Esophagus squamous epithelium (tissue), 4 donors: ENCODE results near the gene RPAIN.

Experiments
- CTCF ChIP-seq, 6 experiments: fragments of 450-650 bp in 4 of 6; fragments of 200-600 bp in 2 of 6; sonication (generic) in 2 of 6; IDR thresholded peaks; one replicate each; pipeline ENCODE4 v1.5.1; 2016 to 2019; ENCODE audit warnings: antibody characterized with exemption in 6 of 6, mild to moderate bottlenecking in 4 of 6, moderate library complexity in 4 of 6
- POLR2A ChIP-seq, 4 donors: fragments of 450-650 bp; IDR thresholded peaks; one replicate each; pipeline ENCODE4 v1.6.1; 2017; ENCODE audit warnings: antibody characterized with exemption in 4 of 4, mild to moderate bottlenecking in 4 of 4, moderate library complexity in 3 of 4

GRCh38 chr17:5437721-5438317, 17.8 kb downstream of the RPAIN start:
- TF ChIP-seq CTCF (IDR thresholded peaks at IDR 0.05) (no peak), POLR2A (IDR thresholded peaks at IDR 0.05) (no peak)
